Stimulated activated CD8-positive, alpha-beta memory T cell treated with anti-CD3 and anti-CD28 coated beads, Interleukin-15, amount 100 ng/mL, for 4 hours (primary cell): ENCODE data around the gene NRARP.
"Not testable (repeated sequence)": the region's sequence is repeated elsewhere in the genome, so short reads cannot be mapped to it uniquely, and the experiment has no call there.

Experiments
- DNase-seq, 2 donors: peaks; one replicate each; pipeline ENCODE4 v3.0.0-alpha.2; 2020; ENCODE audit warnings: low read depth in 2 of 2

Gene NRARP

DNA sequence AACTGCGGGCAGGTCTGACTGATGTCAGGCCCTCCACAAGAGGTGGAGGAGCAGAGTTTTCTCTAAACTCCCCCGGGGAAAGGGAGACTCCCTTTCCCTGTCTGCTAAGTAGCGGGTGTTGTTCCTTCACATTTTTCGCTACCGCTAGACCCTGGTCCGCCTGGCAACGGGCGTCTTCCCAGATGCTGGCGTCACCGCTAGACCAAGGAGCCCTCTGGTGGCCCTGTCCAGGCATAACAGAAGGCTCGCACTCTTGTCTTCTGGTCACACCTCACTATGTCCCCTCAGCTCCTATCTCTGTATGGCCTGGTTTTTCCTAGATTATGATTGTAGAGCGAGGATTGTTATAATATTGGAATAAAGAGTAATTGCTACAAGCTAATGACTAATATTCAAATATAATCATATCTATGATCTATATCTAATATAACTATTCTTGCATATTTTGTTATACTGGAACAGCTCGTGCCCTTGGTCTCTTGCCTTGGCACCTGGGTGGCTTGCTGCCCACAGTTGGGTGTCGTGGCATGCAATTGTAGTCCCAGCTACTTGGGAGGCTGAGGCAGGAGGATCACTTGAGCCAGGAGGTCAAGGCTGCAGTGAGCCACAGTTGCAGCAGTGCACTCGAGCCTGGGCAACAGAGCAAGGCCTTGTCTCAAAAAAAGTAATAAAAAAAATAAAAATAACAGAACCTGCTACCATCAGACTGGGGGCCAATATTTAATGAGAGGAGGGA is 39.7 kb downstream of the NRARP start:
- not testable (repeated sequence) for DNase-seq

DNA sequence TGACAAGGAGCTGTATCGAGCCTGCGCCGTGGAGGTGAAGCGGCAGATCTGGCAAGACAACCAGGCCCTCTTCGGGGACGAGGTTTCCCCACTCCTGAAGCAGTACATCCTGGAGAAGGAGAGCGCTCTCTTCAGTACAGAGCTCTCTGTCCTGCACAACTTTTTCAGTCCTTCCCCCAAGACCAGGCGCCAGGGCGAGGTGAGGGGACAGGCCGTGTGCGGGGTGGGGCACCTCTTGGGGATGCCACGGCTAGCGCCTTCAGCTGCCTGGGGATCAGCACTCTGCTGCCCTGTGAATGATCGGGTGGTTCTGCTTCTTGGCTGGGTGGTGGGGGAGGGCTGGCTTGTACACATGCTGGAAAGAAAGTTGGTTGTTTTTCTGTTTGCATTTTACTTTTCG is 45.2 kb downstream of the NRARP start:
- no peak for DNase-seq

DNA sequence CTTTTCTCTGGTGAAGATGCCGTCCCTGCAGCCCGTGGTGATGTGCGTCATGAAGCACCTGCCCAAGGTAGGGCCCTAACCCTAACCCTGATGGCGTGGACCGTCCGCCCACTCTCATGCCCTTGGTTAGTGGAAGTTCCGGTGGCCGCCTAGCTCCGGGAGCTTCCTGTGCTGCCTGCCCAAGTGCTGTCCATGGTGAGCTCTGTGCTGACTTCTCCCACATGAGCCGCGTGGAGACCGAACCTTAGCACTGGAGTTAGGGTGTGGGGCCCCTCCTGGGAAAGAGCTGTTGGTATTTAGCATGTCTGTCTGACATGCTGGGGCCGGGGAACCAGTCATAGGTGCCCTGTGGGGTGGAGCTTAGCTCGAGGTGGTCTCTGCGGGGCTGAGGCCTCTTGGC is 45.7 kb downstream of the NRARP start:
- DNase-seq: no peak

DNA sequence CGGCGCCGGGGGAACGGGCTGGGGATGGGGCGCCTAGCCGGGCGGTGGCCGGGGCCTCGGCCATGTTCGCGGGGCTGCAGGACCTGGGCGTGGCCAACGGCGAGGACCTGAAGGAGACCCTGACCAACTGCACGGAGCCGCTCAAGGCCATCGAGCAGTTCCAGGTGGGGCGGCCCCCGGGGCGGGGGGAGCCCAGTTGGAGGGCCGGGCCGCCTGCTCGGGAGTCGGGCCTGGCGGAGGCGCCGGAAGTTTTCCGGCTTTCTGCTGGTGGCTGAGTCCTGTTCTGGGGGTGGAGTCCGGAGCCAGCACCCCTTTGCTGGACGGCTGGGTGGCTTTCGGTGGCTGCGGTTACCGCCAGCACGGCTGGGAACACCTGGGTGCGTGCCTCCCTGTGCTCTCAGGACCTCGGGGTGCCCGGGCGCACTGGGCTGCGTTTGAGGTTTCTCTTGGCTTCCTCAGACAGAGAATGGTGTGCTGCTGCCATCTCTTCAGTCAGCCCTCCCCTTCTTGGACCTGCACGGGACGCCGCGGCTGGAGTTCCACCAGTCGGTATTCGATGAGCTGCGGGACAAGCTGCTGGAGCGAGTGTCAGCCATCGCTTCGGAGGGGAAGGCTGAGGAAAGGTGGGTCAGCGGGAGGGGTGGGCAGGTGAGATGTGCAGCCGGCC is 46.5 kb downstream of the NRARP start:
- no peak for DNase-seq

DNA sequence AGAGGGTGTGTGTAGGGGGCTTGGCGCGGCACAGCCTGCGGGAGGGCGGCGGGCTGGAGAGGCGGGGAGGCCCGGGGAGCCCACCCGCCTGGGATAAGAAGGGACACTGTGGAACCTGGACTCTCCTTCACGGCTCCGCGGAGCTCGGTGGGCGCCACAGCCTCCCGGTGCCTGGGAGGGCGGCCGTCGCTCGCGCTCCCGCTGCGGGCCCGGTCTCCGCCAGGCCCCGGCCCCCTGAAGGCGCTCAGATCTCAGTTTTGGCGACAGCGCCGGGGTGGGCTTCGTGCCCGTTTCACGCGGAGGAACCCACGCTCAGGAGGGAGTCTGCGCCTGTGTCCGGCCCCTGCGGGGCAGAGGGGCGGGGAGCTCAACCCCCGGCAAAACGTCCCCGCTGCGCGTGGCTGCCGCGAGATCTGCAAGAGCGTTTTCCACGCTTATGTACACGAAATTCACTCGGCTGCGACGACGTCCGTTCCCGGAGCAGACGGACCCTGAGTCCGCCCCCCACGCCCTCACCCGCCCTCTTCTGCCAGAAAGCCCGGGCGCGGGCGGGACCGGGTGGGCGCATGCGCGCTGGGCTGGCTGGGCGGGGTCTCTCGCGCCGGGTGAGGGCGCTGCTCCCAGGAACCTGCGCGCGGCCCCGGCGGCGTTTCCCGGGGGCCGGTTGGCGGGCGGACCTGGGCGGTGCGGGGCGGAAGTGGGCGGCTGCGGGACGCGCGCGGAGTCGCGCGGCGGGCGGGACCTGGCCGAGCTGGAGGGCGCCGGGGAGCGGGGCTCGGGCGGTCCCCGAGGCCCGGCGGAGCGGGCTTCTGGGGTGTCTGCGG is 47.2 kb downstream of the NRARP start, which contains the start of gene NELFB:
NELFB (plus strand) TSS at position 704 of the 824 bp plus-strand sequence.
- DNase-seq: peak; percentile 86 to 94

DNA sequence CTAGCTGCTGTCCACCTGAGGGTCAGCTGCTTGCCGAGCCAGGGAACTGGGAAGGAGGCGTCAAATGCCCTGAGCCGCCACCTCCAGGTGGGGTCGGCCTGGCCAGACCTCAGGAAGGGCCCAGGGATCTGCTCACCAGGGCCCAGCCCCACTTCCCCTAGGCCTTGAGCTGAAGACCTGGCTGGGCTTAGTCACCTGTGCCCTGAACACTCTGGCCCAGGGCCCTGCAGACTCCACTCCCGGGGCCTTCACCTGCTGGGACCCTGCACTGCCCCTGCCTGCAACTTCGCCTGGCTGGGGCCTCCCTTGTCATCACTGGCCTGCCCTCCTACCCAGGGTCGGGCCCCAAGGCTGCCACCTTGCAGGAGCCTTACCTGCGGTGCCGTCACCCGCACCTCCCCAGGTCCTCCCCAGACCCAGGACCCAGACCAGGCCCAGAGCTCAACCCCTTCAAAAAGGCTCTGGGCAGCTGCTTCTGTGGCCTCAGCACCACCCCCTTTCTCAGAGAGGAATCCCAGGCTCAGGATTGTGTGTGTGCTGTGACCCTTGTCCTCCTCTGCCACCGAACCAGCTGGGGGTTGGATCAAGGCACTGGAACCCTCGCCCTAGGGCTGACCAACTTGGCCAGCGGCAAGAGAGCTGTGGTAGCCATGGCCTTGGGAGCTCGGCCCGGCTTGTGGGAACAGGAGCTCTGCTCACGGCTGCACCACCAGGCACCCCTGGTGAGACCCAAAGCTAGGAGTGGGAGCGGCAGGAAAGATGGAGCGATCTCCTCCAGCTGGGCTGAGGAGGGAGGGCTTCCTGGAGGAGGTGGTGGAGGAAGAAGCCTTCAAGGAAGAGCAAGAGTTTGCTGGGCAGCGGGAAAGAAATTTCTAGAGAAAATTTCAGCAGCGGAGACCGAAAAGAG is 48.1 kb downstream of the NRARP start:
- DNase-seq: no peak

DNA sequence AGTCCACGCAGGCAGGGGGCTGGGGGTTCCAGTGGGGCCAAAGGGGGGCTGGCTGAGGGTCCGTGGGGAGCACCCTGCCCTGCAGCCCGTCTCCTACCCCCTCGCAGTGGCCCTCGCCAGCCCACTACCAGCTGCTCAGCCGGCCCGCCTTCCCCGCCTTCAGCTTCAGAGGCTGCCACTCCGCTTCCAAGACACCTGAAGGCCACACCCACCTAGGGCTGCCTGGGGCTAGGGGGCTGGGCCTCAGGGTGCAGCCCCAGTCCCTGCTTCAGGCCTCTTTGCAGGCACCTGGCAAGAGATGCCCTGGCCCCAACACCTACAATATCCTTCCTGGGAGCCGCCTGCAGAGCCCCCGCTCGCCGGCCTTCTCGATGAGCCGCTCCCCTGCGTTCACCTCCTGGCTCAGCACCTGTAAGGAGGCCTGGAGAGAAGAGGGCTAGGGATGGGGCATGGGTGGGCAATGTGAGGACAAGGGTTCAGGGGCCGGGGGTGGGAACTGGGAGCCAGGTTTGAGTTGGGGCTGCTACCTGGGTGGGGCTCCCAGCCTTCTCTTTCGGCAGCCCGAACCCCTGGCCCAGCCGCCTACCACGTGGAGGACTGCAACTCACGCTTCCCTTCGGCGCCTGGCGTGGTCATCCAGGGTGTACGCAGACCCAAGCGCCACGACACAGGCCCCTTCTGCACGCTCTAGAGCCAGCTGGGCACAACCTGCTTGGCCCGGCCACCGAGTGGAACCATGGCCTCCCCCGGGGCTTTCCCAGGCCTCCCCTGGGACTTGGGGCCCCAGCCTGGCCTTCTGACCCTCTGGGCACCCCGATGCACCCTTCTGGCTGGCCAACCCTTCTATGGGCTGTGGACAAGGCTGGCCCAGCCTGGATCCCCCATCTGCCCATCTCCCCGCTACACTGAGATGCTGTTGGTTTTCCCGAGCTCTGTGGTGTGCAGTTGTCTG is 49.2 kb downstream of the NRARP start:
- no peak for DNase-seq

DNA sequence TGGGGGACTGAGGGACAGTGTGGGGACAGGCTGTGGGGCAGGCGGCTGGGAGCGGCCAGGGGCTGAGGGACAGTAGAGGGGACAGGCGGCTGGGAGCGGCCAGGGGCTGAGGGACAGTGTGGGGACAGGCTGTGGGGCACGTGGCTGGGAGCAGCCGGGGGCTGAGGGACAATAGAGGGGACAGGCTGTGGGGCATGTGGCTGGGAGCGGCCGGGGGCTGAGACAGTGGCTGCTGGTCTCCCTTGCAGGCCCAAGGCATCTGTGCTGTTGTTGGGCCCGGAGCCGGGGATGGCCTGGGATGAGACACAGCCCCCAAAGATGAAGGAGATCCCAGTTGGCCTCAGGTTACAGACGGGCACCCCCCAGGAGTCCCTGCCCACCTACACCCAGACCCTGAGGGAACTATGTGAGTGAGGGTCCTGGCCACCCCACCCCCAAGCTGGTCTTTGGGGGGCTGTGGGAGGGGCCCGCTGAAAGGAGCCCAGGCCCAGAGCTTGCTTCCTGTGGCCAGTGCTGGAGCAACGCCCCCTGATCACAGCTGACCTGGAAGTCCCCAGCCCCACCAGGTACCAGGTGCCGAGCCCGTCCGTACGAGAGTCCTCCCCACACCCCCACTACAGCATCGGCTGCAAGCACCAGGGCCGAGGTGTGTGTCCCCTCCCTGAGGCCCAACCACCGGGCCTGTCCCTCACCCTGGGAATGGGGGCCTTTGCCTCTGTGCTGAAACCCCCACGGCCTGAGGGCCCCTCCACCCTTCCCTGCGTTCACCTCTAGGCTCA is 50.4 kb downstream of the NRARP start:
- no peak for DNase-seq

DNA sequence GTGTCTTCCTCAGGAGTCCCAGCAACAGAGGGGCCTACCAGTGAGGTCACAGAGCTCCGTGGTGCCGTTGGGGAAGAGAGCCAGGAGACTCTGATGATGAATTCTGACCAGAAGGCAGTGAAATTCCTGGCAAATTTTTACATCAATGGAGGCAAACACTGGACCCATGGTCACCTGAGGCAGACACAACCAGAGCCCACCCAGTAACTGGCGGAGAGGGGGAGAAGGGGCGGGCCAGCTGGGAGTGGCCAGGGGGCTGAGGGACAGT is 50.9 kb downstream of the NRARP start, which contains the start of gene STPG3:
STPG3 (plus strand) TSS at position 93 of the 268 bp plus-strand sequence; CDS start at position 94, 1 bp downstream.
- no peak for DNase-seq

DNA sequence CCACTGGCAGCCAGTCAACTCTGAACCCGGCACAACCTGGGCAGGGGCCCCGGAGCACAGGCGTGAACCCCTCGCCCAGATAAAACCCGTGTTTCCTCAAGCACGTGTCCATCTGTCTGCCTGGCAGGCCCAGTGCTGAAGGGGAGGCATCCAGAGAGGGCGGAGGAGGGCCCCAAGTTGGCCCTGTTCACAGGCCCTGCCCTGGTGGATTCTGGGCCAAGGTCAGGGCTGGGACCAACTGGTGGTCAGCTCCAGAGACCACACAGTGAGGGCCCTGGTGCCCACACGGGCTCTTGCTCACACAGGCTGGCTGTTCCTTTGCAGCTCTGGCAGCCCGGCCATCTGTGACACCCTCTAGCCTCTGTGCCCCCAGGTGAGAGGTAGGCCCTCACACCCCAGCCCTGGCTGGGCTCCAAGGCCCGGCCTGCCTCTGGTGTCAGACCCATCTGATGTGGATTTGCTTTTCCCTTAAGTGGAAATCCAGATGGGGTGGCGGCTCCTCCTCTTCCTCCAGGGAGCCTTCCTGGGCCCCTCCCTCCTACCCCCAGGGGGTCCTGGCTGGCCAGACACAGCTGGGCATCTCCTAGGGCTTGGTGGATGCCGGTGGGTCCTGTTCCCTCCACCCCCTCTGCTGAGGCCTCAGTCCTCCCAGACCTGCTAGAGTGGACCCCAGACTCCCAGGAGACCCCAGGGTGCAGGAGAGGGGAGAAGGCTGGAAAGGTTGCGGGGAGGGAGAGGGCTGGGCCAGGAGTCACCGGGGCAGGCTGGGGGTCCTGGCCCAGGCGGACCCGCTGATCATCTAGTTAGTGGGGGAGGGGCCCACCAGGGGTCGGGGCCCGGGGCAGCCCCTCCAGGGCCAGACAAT is 51.5 kb downstream of the NRARP start:
- no peak for DNase-seq
